HCT116 (cell line): Measurements from ENCODE around the gene DPP9. TPM values are rescaled to one million over a fixed set of nuclear protein-coding genes. Genes with fewer than 3 reads are reported as not detected.

ENCODE experiments used
- ATAC-seq: fragments of 200-7000 bp; cut with Tn5 transposase; 2 replicates; pipeline ENCODE4 v1.9.1; 2020; ENCODE audit warnings: mild to moderate bottlenecking, moderate library complexity
- BruUV-seq: library from RNA; stranded (reverse); fragments of 400-500 nt; replicated peaks from 2 replicates; lab custom pipeline; 2021; lab: Mats Ljungman, UMichigan
- CTCF ChIA-PET: fragments of 300-600 bp; sonication (Branson Sonifier 250); formaldehyde crosslinking; loops from one replicate; lab custom pipeline; 2021; ENCODE audit warnings: antibody characterized with exemption; lab: Charles Lee
- POLR2A ChIA-PET: fragments of 300-600, 350-600 bp; sonication (Branson Sonifier 250); formaldehyde crosslinking; loops from one replicate; lab custom pipeline; 2021; ENCODE audit warnings: antibody characterized with exemption; lab: Charles Lee
- RAD21 ChIA-PET, 2 experiments: fragments of 300-600 bp; sonication (Branson Sonifier 250); formaldehyde crosslinking; loops; one replicate each; lab custom pipeline; 2023; ENCODE audit warnings: low total read pairs in 2 of 2; ENCODE audit not compliant: uncharacterized antibody in 2 of 2, unreplicated experiment in 2 of 2, low non-redundant PET in 1 of 2; lab: Charles Lee
- DNase-seq: peaks from one replicate; pipeline ENCODE4 v3.0.0-alpha.2; 2010; ENCODE audit warnings: low read depth, low spot score
- H2AFZ ChIP-seq: fragments of 200-600 bp; shearing (Covaris generic), sonication (generic); 2 replicates; pipeline ENCODE4 v1.6.1; 2017; ENCODE audit warnings: low read depth, mixed run types, mixed read lengths, antibody characterized with exemption, low read length; ENCODE audit not compliant: poor library complexity, severe bottlenecking
- H3K27ac ChIP-seq: 2 replicates; pipeline ENCODE4 v1.5.1; 2012; ENCODE audit warnings: low read depth, low read length
- H3K27me3 ChIP-seq: fragments of 200-600 bp; sonication (generic); 2 replicates; pipeline ENCODE4 v1.6.1; 2016; ENCODE audit warnings: mixed run types, low read length, mixed read lengths; ENCODE audit not compliant: insufficient read depth
- H3K36me3 ChIP-seq, 2 experiments: fragments of 200-500 bp in 1 of 2; fragments of 200-600 bp in 1 of 2; sonication (Bioruptor generic) in 1 of 2; sonication (generic) in 1 of 2; 2 replicates each; pipeline versions ENCODE4 v1.5.1 to v1.6.1; 2014 to 2016; ENCODE audit warnings: low read length in 2 of 2, inconsistent platforms in 1 of 2, mixed read lengths in 1 of 2, mixed run types in 1 of 2; ENCODE audit not compliant: insufficient read depth in 2 of 2, control insufficient read depth in 1 of 2
- H3K4me1 ChIP-seq, 2 experiments: fragments of 200-600 bp in 1 of 2; sonication (generic) in 1 of 2; 2 replicates each; pipeline versions ENCODE4 v1.5.1 to v1.6.1; 2012 to 2017; ENCODE audit warnings: low read length in 2 of 2, inconsistent platforms in 1 of 2, mild to moderate bottlenecking in 1 of 2, mixed read lengths in 1 of 2, mixed run types in 1 of 2, moderate library complexity in 1 of 2; ENCODE audit not compliant: insufficient read depth in 2 of 2, control insufficient read depth in 1 of 2
- H3K4me2 ChIP-seq: fragments of 200-600 bp; sonication (generic); 2 replicates; pipeline ENCODE4 v1.6.1; 2017; ENCODE audit warnings: mixed run types, low read length, mixed read lengths
- H3K4me3 ChIP-seq, 2 experiments: fragments of 200-600 bp in 1 of 2; sonication (generic) in 1 of 2; replicated peaks in 1 of 2; 2 replicates each; pipeline ENCODE4 v1.5.1; 2011 to 2016; ENCODE audit warnings: low read length in 2 of 2, control low read depth in 1 of 2, low read depth in 1 of 2, mild to moderate bottlenecking in 1 of 2, mixed read lengths in 1 of 2, mixed run types in 1 of 2
- H3K79me2 ChIP-seq: fragments of 200-600 bp; sonication (generic); 2 replicates; pipeline ENCODE4 v1.6.1; 2017; ENCODE audit warnings: mild to moderate bottlenecking, mixed run types, low read length, moderate library complexity, mixed read lengths; ENCODE audit not compliant: insufficient read depth
- H3K9ac ChIP-seq: fragments of 200-600 bp; sonication (generic); 2 replicates; pipeline ENCODE4 v1.6.1; 2016; ENCODE audit warnings: low read length, mixed read lengths
- H3K9me2 ChIP-seq: fragments of 200-600 bp; sonication (generic), shearing (Covaris generic); 2 replicates; pipeline ENCODE4 v1.6.1; 2017; ENCODE audit warnings: mixed run types, mild to moderate bottlenecking, moderate library complexity; ENCODE audit not compliant: insufficient read depth
- H3K9me3 ChIP-seq, 2 experiments: fragments of 200-500 bp in 1 of 2; fragments of 200-600 bp in 1 of 2; sonication (Bioruptor generic) in 1 of 2; sonication (generic) in 1 of 2; 2 replicates each; pipeline ENCODE4 v1.6.1; 2014 to 2017; ENCODE audit warnings: low read length in 2 of 2, mixed read lengths in 2 of 2, inconsistent platforms in 1 of 2, low read depth in 1 of 2, mild to moderate bottlenecking in 1 of 2, mixed run types in 1 of 2, moderate library complexity in 1 of 2; ENCODE audit not compliant: control insufficient read depth in 1 of 2, insufficient read depth in 1 of 2
- H4K20me1 ChIP-seq: fragments of 200-600 bp; sonication (generic), shearing (Covaris generic); 2 replicates; pipeline ENCODE4 v1.6.1; 2017; ENCODE audit warnings: mixed run types, mild to moderate bottlenecking, moderate library complexity; ENCODE audit not compliant: insufficient read depth
- CBX3 ChIP-seq: IDR thresholded peaks from 2 replicates; pipeline ENCODE4 v1.6.1; 2012; ENCODE audit warnings: low read depth
- CTCF ChIP-seq, 3 experiments: fragments of 200-600 bp in 1 of 3; sonication (generic) in 1 of 3; IDR thresholded peaks in 2 of 3; conservative IDR thresholded peaks in 1 of 3; 2 replicates each; pipeline ENCODE4 v1.5.1; 2012 to 2017; ENCODE audit warnings: low read depth in 2 of 3, low read length in 2 of 3, antibody characterized with exemption in 1 of 3, borderline replicate concordance in 1 of 3, control low read depth in 1 of 3, mild to moderate bottlenecking in 1 of 3, mixed read lengths in 1 of 3, mixed run types in 1 of 3, moderate library complexity in 1 of 3; ENCODE audit not compliant: insufficient read depth in 1 of 3
- EGR1 ChIP-seq: IDR thresholded peaks from 2 replicates; pipeline ENCODE4 v1.6.1; 2012; ENCODE audit warnings: low read depth
- ELF1 ChIP-seq: IDR thresholded peaks from 2 replicates; pipeline ENCODE4 v1.6.1; 2012; ENCODE audit warnings: low read depth, borderline replicate concordance
- FOSL1 ChIP-seq: IDR thresholded peaks from 2 replicates; pipeline ENCODE4 v1.6.1; 2012; ENCODE audit warnings: low read depth
- JUND ChIP-seq: IDR thresholded peaks from 2 replicates; pipeline ENCODE4 v1.6.1; 2012
- MAX ChIP-seq: IDR thresholded peaks from 2 replicates; pipeline ENCODE4 v1.6.1; 2012
- POLR2A ChIP-seq: IDR thresholded peaks from 2 replicates; pipeline ENCODE4 v1.7.0; 2011; ENCODE audit warnings: borderline replicate concordance; ENCODE audit not compliant: insufficient read depth, insufficient read length; ENCODE audit errors: extremely low read depth
- POLR2AphosphoS5 ChIP-seq: IDR thresholded peaks from 2 replicates; pipeline ENCODE4 v1.6.1; 2011; ENCODE audit warnings: mild to moderate bottlenecking, low read depth, low read length, moderate library complexity
- REST ChIP-seq: IDR thresholded peaks from 2 replicates; pipeline ENCODE4 v1.6.1; 2012; ENCODE audit warnings: low read depth
- SIN3A ChIP-seq: IDR thresholded peaks from 2 replicates; pipeline ENCODE4 v1.6.1; 2012; ENCODE audit warnings: low read depth
- SP1 ChIP-seq: IDR thresholded peaks from 2 replicates; pipeline ENCODE4 v1.6.1; 2012; ENCODE audit warnings: low read depth
- YY1 ChIP-seq: IDR thresholded peaks from 2 replicates; pipeline ENCODE4 v1.6.1; 2011; ENCODE audit warnings: low read length, low read depth, moderate library complexity, mild to moderate bottlenecking; ENCODE audit not compliant: insufficient replicate concordance; ENCODE audit errors: extremely low read depth
- ZNF274 ChIP-seq: fragments of 200-500 bp; sonication (Bioruptor generic); IDR thresholded peaks from 2 replicates; pipeline ENCODE4 v1.6.1; 2014; ENCODE audit warnings: mild to moderate bottlenecking, low read depth, low read length, inconsistent platforms
- intact Hi-C: fragments of 100-400 bp; cut with micrococcal nuclease; formaldehyde crosslinking; loops from 2 replicates; pipeline ENCODE4 v1.10.0; 2022
- total RNA-seq: library from RNA; stranded (reverse); gene quantifications from one replicate; pipeline ENCODE4 v1.2.1, GENCODE V29; 2021; ENCODE audit not compliant: unreplicated experiment

Gene DPP9
- total RNA-seq, 1 experiment from 2014 or later, result 67.6 TPM

- no TSS peak for BruUV-seq
- POLR2A ChIA-PET, result interaction anchor here (1.0 to 1.3 kb wide), 3 partner anchors 11 to 976 kb away, joined by 4 read pairs; partner anchors contain the start of gene RPL36
- TF ChIP-seq YY1 (peak; percentile 36), SP1 (peak; percentile 98), POLR2A (no peak), POLR2AphosphoS5 (peak; percentile 88), REST (no peak), JUND (peak; percentile 100), CBX3 (no peak; the same call in 1 of the 2 replicates), FOSL1 (peak; percentile 99), SIN3A (peak; percentile 97), EGR1 (peak; percentile 68; the same call in 1 of the 2 replicates), ZNF274 (no peak), ELF1 (no peak; the same call in 1 of the 2 replicates), CTCF (IDR thresholded peaks at IDR 0.05 in 2 of 3, conservative IDR thresholded peaks at IDR 0.05 in 1 of 3; ENCODE audit: borderline replicate concordance in 1 of 3, insufficient read depth in 1 of 3, low read depth in 2 of 3, low read length in 2 of 3) (no peak), MAX (peak; percentile 98)
- intact Hi-C loops, result no loop called here
- DNase-seq (peak; percentile 94), ATAC-seq (peak; percentile 93)
- Histone ChIP-seq H4K20me1 (no peaks in the 10 kb centered on the region), H3K27ac (peak overlapping the region; percentile 91), H3K9ac (peak overlapping the region; percentile 79), H3K9me3 (no peaks in the 10 kb centered on the region), H2AFZ (no peak overlapping the region), H3K79me2 (peaks cover 41% of the 10 kb centered on the region; the same call in 1 of the 2 replicates), H3K4me1 (peaks cover 18 to 42% of the 10 kb centered on the region in 2 experiments), H3K27me3 (no peaks in the 10 kb centered on the region), H3K36me3 (peaks cover 10 to 66% of the 10 kb centered on the region in 2 experiments; a peak in 3 of 4 replicates), H3K9me2 (no peaks in the 10 kb centered on the region), H3K4me2 (peak overlapping the region; percentile 81), H3K4me3 (peak overlapping the region; percentile 37 to 43)
- CTCF ChIA-PET, result interaction anchor here (0.8 to 1.3 kb wide), 2 partner anchors 36 to 78 kb away, joined by 4 to 7 read pairs; partner anchors contain the start of gene FEM1A
- RAD21 ChIA-PET, result no interaction called here
Observed at GRCh38 chr19:4713384-4713951, 10.2 kb downstream of the DPP9 start.
